ENCODE results near the gene LMBR1.
"Not testable (repeated sequence)": the region's sequence is repeated elsewhere in the genome, so short reads cannot be mapped to it uniquely, and the experiment has no call there.

Gene LMBR1

GRCh38 chr7:156651474-156651873, 241.5 kb downstream of the LMBR1 start:
- no peak for DNase-seq

DNA sequence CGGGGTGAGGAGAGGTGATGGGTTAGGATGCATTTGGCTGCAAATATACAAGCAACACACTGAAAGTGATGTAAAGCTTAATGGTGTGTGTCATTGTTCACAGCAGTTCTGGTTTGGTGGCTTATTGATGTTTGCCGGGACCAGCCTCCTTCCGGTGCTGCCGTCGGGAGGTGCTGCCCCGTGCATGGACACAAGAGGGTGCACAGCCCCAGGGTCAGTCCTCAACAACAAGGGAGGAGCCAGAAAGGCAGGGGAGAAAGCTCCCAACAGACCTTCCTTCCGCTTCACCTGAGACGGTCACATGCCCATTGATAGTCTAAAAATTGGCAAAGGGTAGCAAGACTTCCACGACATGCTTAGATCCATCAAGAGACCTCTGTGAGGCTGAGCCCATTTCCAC, 242.9 kb downstream of the LMBR1 start:
- DNase-seq = no peak

- not testable (repeated sequence) for DNase-seq
Measured at GRCh38 chr7:156647330-156647729, 245.7 kb downstream of the LMBR1 start.

- DNase-seq = no peak
Measured at GRCh38 chr7:156642306-156643045, 250.5 kb downstream of the LMBR1 start.

- peak; percentile 55 for DNase-seq
Measured at GRCh38 chr7:156640949-156641485, 252.0 kb downstream of the LMBR1 start.

DNA sequence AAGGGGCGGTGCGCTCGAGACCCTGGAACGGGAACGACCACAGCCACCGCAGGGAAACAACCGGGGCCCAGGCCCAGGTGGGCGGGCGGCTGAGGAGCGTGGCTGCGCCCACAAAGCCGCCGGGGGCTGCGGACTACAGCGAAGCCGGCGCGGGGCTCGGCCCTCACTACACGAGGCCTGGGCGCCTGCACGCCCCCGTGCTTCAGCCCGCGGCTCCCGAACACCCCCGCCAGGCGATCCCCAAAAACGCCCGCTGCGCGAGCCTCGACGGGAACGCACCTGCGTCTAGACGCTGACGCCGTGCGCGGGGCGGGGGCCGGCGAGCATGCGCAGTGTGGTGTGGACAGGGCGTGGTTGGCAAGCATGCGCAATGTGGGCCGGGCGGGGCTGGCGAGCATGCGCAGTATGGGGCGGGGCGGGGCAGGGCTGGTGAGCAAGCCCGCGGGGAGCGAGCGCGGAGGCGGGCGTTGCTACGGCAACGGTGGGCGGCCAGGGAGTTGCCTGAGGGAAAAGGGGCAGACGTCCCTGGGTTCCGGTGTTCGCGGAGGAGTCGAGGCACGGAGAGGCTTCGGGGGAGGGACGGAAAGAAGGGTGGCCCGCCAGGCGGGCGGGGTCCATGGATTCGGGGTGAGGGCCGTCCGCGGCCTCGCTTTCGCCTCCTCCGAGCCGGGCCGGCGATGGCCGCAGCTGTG, 252.6 kb downstream of the LMBR1 start, which contains the start of gene RNF32:
TSS of gene RNF32 (plus strand) at position 518 of the 692 bp plus-strand sequence. CDS start 3,104 bp downstream, outside the sequence.
- peak; percentile 95 for DNase-seq

DNA sequence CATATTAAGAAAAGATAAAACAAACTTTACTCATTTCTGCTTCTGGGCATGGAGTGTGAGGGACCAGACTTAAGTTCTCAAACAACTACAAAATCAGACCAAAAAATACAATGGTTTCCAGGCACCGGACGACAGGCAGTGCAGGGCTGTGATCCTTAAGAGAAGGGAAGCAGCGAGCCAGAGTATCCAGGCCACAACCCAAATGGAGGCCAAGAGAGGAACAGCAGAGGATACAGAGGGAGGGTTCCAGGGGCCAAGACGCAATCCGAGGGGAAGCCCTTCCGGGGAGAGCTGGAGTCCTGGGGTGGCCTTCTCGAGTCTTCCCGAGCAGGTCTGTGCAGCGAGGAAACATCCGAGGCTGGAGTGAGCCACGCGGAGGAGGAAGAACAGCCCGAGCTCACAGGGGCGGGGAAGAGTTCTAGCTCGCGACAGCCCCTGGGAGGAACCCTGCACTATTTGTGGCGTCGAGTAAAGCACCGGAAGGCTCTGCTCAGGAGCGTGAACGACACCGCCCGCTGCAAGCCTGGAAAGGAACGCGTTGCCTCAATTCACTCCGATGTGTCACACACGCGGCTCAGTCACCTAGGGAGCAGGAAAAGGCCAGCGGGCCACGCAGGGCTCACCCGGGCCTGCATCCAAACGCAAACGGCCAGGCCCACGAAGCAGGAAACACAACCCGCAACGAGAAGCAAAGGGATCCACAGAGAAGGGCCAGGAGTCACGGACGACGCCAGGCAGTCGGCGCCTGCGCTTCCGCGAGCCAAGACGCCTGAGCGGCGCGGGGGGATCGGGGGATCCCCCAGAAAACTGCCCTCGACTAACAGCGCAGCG, 253.3 kb downstream of the LMBR1 start:
- DNase-seq = peak; percentile 2

GRCh38 chr7:156638443-156639077, 254.4 kb downstream of the LMBR1 start:
- no peak for DNase-seq

- DNase-seq = not testable (repeated sequence)
Measured at GRCh38 chr7:156637093-156637492, 255.9 kb downstream of the LMBR1 start.

DNA sequence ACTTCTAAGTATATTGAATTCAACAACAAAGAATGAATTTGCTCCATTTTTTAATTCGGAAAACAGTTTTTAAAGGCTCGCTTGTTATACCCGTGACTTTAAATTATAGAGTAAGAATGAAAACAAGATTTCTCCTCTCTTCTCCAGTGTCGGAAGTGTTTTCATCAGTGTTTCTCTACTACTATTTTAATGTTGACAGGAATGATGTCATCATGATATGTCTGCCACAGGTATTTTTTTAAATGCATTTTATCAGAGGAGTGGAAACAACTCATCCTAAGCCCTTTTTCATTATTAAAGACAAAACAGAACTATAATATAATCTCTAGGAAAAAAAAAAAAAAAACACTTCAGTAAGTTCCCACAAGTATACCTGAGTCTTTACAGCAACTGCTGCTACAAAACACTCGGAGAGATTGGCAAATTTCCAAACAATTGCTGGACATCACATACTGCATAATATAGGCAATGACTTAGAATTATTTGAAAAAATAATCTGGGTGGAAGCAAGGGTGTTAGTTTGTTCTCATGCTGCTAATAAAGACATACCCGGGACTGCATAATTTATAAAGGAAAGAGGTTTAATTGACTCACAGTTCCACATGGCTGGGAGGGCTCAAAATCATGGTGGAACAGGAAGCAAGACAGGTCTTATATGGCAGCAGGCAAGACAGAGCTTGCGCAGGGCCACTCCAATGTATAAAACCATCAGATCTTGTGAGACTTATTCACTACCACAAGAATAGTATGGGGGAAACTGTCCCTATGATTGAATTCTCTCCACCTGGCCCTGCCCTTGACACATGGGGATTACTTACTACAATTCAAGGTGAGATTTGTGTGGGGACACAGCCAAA, 257.2 kb downstream of the LMBR1 start:
- no peak for DNase-seq

DNA sequence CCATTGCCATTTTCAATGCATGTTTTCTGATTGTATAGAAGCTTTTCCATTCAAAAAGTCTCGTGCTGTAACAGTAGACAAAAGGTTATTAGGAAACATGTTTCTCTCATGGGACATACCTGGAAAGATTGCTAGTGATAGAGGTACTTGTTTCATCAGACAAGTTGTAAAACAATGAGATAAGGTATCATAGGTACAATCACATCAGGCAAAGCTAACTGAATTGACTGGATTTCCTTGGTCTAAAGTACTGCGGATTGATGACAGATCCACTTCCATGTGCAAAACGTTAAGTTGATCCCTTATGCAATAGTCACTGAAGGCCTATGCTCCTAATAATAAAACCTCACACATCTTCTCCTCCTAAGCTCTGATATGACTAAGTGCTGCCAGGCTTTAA, 258.9 kb downstream of the LMBR1 start:
- DNase-seq = no peak

DNA sequence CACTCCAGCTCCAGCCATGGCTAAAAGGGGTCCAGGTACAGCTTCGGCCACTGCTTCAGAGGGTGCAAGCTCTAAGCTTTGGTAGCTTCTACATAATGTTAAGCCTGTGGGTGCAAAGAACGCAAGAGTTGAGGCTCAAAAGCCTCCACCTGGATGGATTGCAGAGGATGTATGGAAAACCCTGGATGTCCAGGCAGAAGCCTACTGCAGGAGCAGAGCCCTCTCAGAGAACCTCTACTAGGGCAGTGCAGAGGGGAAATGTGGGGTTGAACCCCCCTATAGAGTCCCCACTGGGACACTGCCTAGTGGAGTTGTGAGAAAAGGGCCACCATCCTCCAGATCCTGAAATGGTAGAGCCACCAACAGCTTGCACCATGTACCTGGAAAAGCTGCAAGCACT, 263.1 kb downstream of the LMBR1 start:
- DNase-seq = no peak

DNA sequence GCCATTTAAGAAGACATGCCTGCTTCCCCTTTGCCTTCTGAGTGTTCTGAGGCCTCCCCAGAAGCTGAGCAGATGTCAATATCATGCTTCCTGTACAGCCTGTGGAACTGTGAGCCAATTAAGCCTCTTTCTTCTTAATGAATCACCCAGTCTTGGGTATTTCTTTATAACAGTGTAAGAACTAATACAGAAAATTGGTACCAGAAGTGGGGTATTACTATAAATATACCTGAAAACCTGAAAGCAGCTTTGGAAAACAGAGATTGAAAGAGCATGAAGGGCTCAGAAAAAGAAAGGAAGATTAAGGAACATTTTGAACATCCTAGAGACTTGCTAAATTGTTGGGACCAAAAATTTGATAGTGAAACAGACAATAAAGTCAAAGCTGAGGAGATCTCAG, 264.4 kb downstream of the LMBR1 start:
- no peak for DNase-seq

Data from activated naive CD4-positive, alpha-beta T cell treated with Interleukin-2 at 50 U/mL for 16 hours (primary cell).